ENCODE measurements around the gene C1orf226.

The C1orf226 gene

GRCh38 chr1:162397039-162397448 lies 15.5 kb downstream of the C1orf226 start:
- in situ Hi-C loops (cut with MboI; ENCODE audit: low sequenced_read_pairs, unreplicated experiment), result no loop called here
- DNase-seq (ENCODE audit: low spot score), result no peak

GRCh38 chr1:162397943-162398560 lies 16.5 kb downstream of the C1orf226 start:
- TF ChIP-seq, protein P1, sequence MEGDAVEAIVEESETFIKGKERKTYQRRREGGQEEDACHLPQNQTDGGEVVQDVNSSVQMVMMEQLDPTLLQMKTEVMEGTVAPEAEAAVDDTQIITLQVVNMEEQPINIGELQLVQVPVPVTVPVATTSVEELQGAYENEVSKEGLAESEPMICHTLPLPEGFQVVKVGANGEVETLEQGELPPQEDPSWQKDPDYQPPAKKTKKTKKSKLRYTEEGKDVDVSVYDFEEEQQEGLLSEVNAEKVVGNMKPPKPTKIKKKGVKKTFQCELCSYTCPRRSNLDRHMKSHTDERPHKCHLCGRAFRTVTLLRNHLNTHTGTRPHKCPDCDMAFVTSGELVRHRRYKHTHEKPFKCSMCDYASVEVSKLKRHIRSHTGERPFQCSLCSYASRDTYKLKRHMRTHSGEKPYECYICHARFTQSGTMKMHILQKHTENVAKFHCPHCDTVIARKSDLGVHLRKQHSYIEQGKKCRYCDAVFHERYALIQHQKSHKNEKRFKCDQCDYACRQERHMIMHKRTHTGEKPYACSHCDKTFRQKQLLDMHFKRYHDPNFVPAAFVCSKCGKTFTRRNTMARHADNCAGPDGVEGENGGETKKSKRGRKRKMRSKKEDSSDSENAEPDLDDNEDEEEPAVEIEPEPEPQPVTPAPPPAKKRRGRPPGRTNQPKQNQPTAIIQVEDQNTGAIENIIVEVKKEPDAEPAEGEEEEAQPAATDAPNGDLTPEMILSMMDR (IDR thresholded peaks at IDR 0.05; ENCODE audit: borderline replicate concordance, control extremely low read depth, extremely low read depth, insufficient read depth, missing control alignments), result no peak

More at GRCh38 chr1:162397039-162397448, 15.5 kb downstream of the C1orf226 start:
- TF ChIP-seq, protein P1 (IDR thresholded peaks at IDR 0.05; ENCODE audit: borderline replicate concordance, control extremely low read depth, extremely low read depth, insufficient read depth, missing control alignments), result no peak

GRCh38 chr1:162398999-162399580 lies 17.6 kb downstream of the C1orf226 start:
- in situ Hi-C loops (cut with MboI; ENCODE audit: low sequenced_read_pairs, unreplicated experiment), result no loop called here
- DNase-seq (ENCODE audit: low spot score), result no peak
- TF ChIP-seq, protein P1 (IDR thresholded peaks at IDR 0.05; ENCODE audit: borderline replicate concordance, control extremely low read depth, extremely low read depth, insufficient read depth, missing control alignments), result no peak

More at GRCh38 chr1:162397943-162398560, 16.5 kb downstream of the C1orf226 start:
- no peak for DNase-seq (ENCODE audit: low spot score)
- in situ Hi-C loops (cut with MboI; ENCODE audit: low sequenced_read_pairs, unreplicated experiment), result no loop called here

DNA sequence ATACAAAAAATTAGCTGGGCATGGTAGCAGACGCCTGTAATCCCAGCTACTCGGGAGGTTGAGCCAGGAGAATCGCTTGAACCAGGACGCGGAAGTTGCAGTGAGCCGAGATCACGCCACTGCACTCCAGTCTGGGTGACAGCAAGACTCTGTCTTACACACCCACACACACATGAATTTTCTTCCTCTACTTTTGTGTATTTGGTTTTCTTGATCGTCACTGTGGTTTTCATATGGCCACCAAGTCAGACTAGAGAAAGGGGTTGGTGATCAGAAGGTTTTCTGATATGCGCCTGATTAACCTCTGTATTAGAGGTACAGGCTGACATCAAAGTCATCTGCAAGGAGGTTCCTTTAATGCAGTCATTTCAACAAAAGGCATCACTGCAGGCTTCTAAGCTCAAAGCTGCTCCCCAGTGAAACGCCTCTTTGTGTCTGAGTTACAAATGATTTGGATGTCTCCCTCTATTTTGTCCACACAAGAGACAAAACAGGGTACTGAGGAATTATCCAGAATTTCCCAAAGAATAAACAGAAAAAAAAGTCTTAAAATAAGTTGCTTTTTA lies 19.3 kb downstream of the C1orf226 start:
- TF ChIP-seq, protein P1 (IDR thresholded peaks at IDR 0.05; ENCODE audit: borderline replicate concordance, control extremely low read depth, extremely low read depth, insufficient read depth, missing control alignments), result no peak
- DNase-seq (ENCODE audit: low spot score), result no peak
- in situ Hi-C loops (cut with MboI; ENCODE audit: low sequenced_read_pairs, unreplicated experiment), result no loop called here

GRCh38 chr1:162404550-162405160 lies 23.1 kb downstream of the C1orf226 start:
- no peak for DNase-seq (ENCODE audit: low spot score)
- in situ Hi-C loops (cut with MboI; ENCODE audit: low sequenced_read_pairs, unreplicated experiment), result no loop called here
- TF ChIP-seq, protein P1 (IDR thresholded peaks at IDR 0.05; ENCODE audit: borderline replicate concordance, control extremely low read depth, extremely low read depth, insufficient read depth, missing control alignments), result no peak

GRCh38 chr1:162405800-162406199 lies 24.3 kb downstream of the C1orf226 start:
- in situ Hi-C loops (cut with MboI; ENCODE audit: low sequenced_read_pairs, unreplicated experiment), result no loop called here
- TF ChIP-seq, protein P1 (IDR thresholded peaks at IDR 0.05; ENCODE audit: borderline replicate concordance, control extremely low read depth, extremely low read depth, insufficient read depth, missing control alignments), result no peak
- DNase-seq (ENCODE audit: low spot score), result no peak

Measured in GM13976 (cell line).